Hepatocyte (in vitro differentiated cells): Measurements from ENCODE around the gene BACH2.

Experiments
- CTCF ChIP-seq: fragments of 200-600 bp; sonication (generic); IDR thresholded peaks from 2 replicates; pipeline ENCODE4 v1.5.1; 2016; ENCODE audit warnings: antibody characterized with exemption, mild to moderate bottlenecking; ENCODE audit not compliant: poor library complexity
- EZH2 ChIP-seq: fragments of 200-600 bp; sonication (generic); IDR thresholded peaks from 2 replicates; pipeline ENCODE4 v1.6.1; 2016; ENCODE audit warnings: antibody characterized with exemption, mild to moderate bottlenecking, borderline replicate concordance
- EZH2phosphoT487 ChIP-seq: fragments of 200-600 bp; sonication (generic); IDR thresholded peaks from one replicate; pipeline ENCODE4 v1.6.1; 2018; ENCODE audit warnings: antibody characterized with exemption, mild to moderate bottlenecking, low read depth, moderate library complexity; ENCODE audit not compliant: unreplicated experiment, severe bottlenecking

GRCh38 chr6:90253631-90254030 is 43.0 kb downstream of the BACH2 start:
- TF ChIP-seq CTCF, result no peak
- no peak for TF ChIP-seq EZH2
- no peak for TF ChIP-seq EZH2phosphoT487
